ENCODE data around the gene ACKR4.

Gene ACKR4

GRCh38 chr3:132593241-132593946 is 3.7 kb upstream of the ACKR4 start:
- Histone ChIP-seq H3K36me3 (ENCODE audit: insufficient read depth, low read length) (0 out of 2 replicates have a peak, but pooled peaks cover 1% of the 10 kb centered on the region), H3K9me2 (ENCODE audit: low read depth, low read length) (no peaks in the 10 kb centered on the region), H3K27ac (ENCODE audit: low read depth, low read length, poor library complexity, severe bottlenecking) (no peak overlapping the region), H3K4me1 (ENCODE audit: insufficient read depth, low read length, severe bottlenecking) (peaks cover 5% of the 10 kb centered on the region), H3K9me3 (ENCODE audit: low read length) (no peaks in the 10 kb centered on the region), H2AFZ (ENCODE audit: low read length) (no peak overlapping the region), H3K4me2 (ENCODE audit: low read length) (no peak overlapping the region), H3K9ac (ENCODE audit: low read length) (no peak overlapping the region), H3K27me3 (ENCODE audit: insufficient read depth, low read length) (no peaks in the 10 kb centered on the region), H3F3A (ENCODE audit: insufficient read depth, low read length) (no peaks in the 10 kb centered on the region), H3K4me3 (ENCODE audit: low read depth, low read length, poor library complexity, severe bottlenecking) (no peak overlapping the region), H3K79me2 (ENCODE audit: insufficient read depth, low read length) (no peaks in the 10 kb centered on the region), H4K20me1 (ENCODE audit: insufficient read depth, low read length) (no peaks in the 10 kb centered on the region)
- no peak for TF ChIP-seq EZH2 (IDR thresholded peaks at IDR 0.05; ENCODE audit: borderline replicate concordance, low read length)
- TF ChIP-seq CTCF (IDR thresholded peaks at IDR 0.05; ENCODE audit: low read length) = no peak

GRCh38 chr3:132593947-132594323 is 3.1 kb upstream of the ACKR4 start:
- no peak overlapping the region for H3K4me3 ChIP-seq (ENCODE audit: low read depth, low read length, poor library complexity, severe bottlenecking)
- no peaks in the 10 kb centered on the region for H3K9me2 ChIP-seq (ENCODE audit: low read depth, low read length)
- H2AFZ ChIP-seq (ENCODE audit: low read length) = no peak overlapping the region
- H4K20me1 ChIP-seq (ENCODE audit: insufficient read depth, low read length) = no peaks in the 10 kb centered on the region
- H3K4me2 ChIP-seq (ENCODE audit: low read length) = no peak overlapping the region
- peaks cover 5% of the 10 kb centered on the region for H3K4me1 ChIP-seq (ENCODE audit: insufficient read depth, low read length, severe bottlenecking)
- 0 out of 2 replicates have a peak, but pooled peaks cover 6% of the 10 kb centered on the region for H3K36me3 ChIP-seq (ENCODE audit: insufficient read depth, low read length)
- H3F3A ChIP-seq (ENCODE audit: insufficient read depth, low read length) = no peaks in the 10 kb centered on the region
- H3K27me3 ChIP-seq (ENCODE audit: insufficient read depth, low read length) = no peaks in the 10 kb centered on the region
- H3K9ac ChIP-seq (ENCODE audit: low read length) = no peak overlapping the region
- no peaks in the 10 kb centered on the region for H3K9me3 ChIP-seq (ENCODE audit: low read length)
- no peaks in the 10 kb centered on the region for H3K79me2 ChIP-seq (ENCODE audit: insufficient read depth, low read length)
- TF ChIP-seq CTCF (IDR thresholded peaks at IDR 0.05; ENCODE audit: low read length) (no peak), EZH2 (IDR thresholded peaks at IDR 0.05; ENCODE audit: borderline replicate concordance, low read length) (no peak)
- no peak overlapping the region for H3K27ac ChIP-seq (ENCODE audit: low read depth, low read length, poor library complexity, severe bottlenecking)

GRCh38 chr3:132594498-132594897 is 2.6 kb upstream of the ACKR4 start:
- no peak overlapping the region for H2AFZ ChIP-seq (ENCODE audit: low read length)
- H3K4me3 ChIP-seq (ENCODE audit: low read depth, low read length, poor library complexity, severe bottlenecking) = no peak overlapping the region
- H3K9me3 ChIP-seq (ENCODE audit: low read length) = no peaks in the 10 kb centered on the region
- H4K20me1 ChIP-seq (ENCODE audit: insufficient read depth, low read length) = no peaks in the 10 kb centered on the region
- no peaks in the 10 kb centered on the region for H3K9me2 ChIP-seq (ENCODE audit: low read depth, low read length)
- no peak overlapping the region for H3K9ac ChIP-seq (ENCODE audit: low read length)
- no peaks in the 10 kb centered on the region for H3F3A ChIP-seq (ENCODE audit: insufficient read depth, low read length)
- no peaks in the 10 kb centered on the region for H3K79me2 ChIP-seq (ENCODE audit: insufficient read depth, low read length)
- no peak overlapping the region for H3K27ac ChIP-seq (ENCODE audit: low read depth, low read length, poor library complexity, severe bottlenecking)
- no peak for TF ChIP-seq EZH2 (IDR thresholded peaks at IDR 0.05; ENCODE audit: borderline replicate concordance, low read length)
- no peak for TF ChIP-seq CTCF (IDR thresholded peaks at IDR 0.05; ENCODE audit: low read length)
- 0 out of 2 replicates have a peak, but pooled peaks cover 6% of the 10 kb centered on the region for H3K36me3 ChIP-seq (ENCODE audit: insufficient read depth, low read length)
- H3K4me1 ChIP-seq (ENCODE audit: insufficient read depth, low read length, severe bottlenecking) = peaks cover 5% of the 10 kb centered on the region
- H3K4me2 ChIP-seq (ENCODE audit: low read length) = no peak overlapping the region
- H3K27me3 ChIP-seq (ENCODE audit: insufficient read depth, low read length) = no peaks in the 10 kb centered on the region

All from OCI-LY1 (cell line).